Neuronal stem cell (in vitro differentiated cells): Measurements from ENCODE around the gene GRAMD4.

Experiments
- DNase-seq: peaks from one replicate; pipeline ENCODE4 v3.0.0-alpha.2; 2013; ENCODE audit warnings: low spot score
- H2AFZ ChIP-seq: one replicate; pipeline ENCODE4 v1.6.1; 2013; ENCODE audit warnings: mild to moderate bottlenecking, low read length, inconsistent platforms
- H2AK5ac ChIP-seq: 2 replicates; pipeline ENCODE4 v1.6.1; 2013; ENCODE audit warnings: low read depth, mild to moderate bottlenecking, inconsistent platforms, low read length, moderate library complexity, mixed read lengths
- H2BK120ac ChIP-seq: 2 replicates; pipeline ENCODE4 v1.6.1; 2013; ENCODE audit warnings: low read depth, mild to moderate bottlenecking, inconsistent platforms, low read length, moderate library complexity, mixed read lengths
- H2BK12ac ChIP-seq: one replicate; pipeline ENCODE4 v1.6.1; 2013; ENCODE audit warnings: low read length, inconsistent platforms
- H2BK15ac ChIP-seq: 2 replicates; pipeline ENCODE4 v1.6.1; 2013; ENCODE audit warnings: mild to moderate bottlenecking, low read length, inconsistent platforms, mixed read lengths
- H2BK5ac ChIP-seq: one replicate; pipeline ENCODE4 v1.6.1; 2013; ENCODE audit warnings: inconsistent platforms, mild to moderate bottlenecking, low read length, moderate library complexity
- H3K14ac ChIP-seq: one replicate; pipeline ENCODE4 v1.6.1; 2013; ENCODE audit warnings: low read length, inconsistent platforms
- H3K18ac ChIP-seq: 2 replicates; pipeline ENCODE4 v1.6.1; 2013; ENCODE audit warnings: low read length, inconsistent platforms
- H3K23ac ChIP-seq: 2 replicates; pipeline ENCODE4 v1.6.1; 2013; ENCODE audit warnings: low read depth, mild to moderate bottlenecking, mixed read lengths, low read length, inconsistent platforms; ENCODE audit not compliant: poor library complexity
- H3K27ac ChIP-seq: replicated peaks from 3 replicates; pipeline ENCODE4 v1.5.1; 2013; ENCODE audit warnings: low read length, inconsistent platforms
- H3K27me3 ChIP-seq, 3 experiments: 2 replicates each; pipeline ENCODE4 v1.6.1; 2013; ENCODE audit warnings: low read length in 3 of 3, mild to moderate bottlenecking in 2 of 3, inconsistent platforms in 1 of 3, low read depth in 1 of 3, mixed read lengths in 1 of 3, moderate library complexity in 1 of 3; ENCODE audit not compliant: control insufficient read depth in 3 of 3, insufficient read depth in 3 of 3
- H3K36me3 ChIP-seq, 2 donors: replicated peaks in 1 of 2; 2 replicates each; pipeline ENCODE4 v1.6.1; 2013; ENCODE audit warnings: low read length in 2 of 2; ENCODE audit not compliant: control insufficient read depth in 2 of 2, insufficient read depth in 2 of 2
- H3K4ac ChIP-seq: 2 replicates; pipeline ENCODE4 v1.6.1; 2013; ENCODE audit warnings: inconsistent platforms, mild to moderate bottlenecking, low read length, moderate library complexity
- H3K4me1 ChIP-seq, 2 donors: 1 replicate in 1 of 2; 2 replicates in 1 of 2; pipeline ENCODE4 v1.6.1; 2013; ENCODE audit warnings: low read length in 2 of 2, low read depth in 1 of 2; ENCODE audit not compliant: control insufficient read depth in 2 of 2, insufficient read depth in 1 of 2
- H3K4me2 ChIP-seq: one replicate; pipeline ENCODE4 v1.6.1; 2013; ENCODE audit warnings: mild to moderate bottlenecking, low read length, inconsistent platforms; ENCODE audit not compliant: insufficient read depth, poor library complexity, severe bottlenecking
- H3K4me3 ChIP-seq, 2 donors: 2 replicates each; pipeline ENCODE4 v1.5.1; 2013; ENCODE audit warnings: low read length in 2 of 2, mild to moderate bottlenecking in 2 of 2, inconsistent platforms in 1 of 2, moderate library complexity in 1 of 2
- H3K79me1 ChIP-seq: one replicate; pipeline ENCODE4 v1.6.1; 2013; ENCODE audit warnings: low read depth, mild to moderate bottlenecking, inconsistent platforms, low read length, moderate library complexity
- H3K9ac ChIP-seq: one replicate; pipeline ENCODE4 v1.6.1; 2013; ENCODE audit warnings: mild to moderate bottlenecking, low read depth, low read length, inconsistent platforms; ENCODE audit not compliant: poor library complexity
- H3K9me3 ChIP-seq, 2 donors: replicated peaks in 1 of 2; 2 replicates each; pipeline versions ENCODE3 to v1.6.1; 2013; ENCODE audit warnings: low read length in 2 of 2, mild to moderate bottlenecking in 2 of 2, inconsistent platforms in 1 of 2, low read depth in 1 of 2, mixed read lengths in 1 of 2, moderate library complexity in 1 of 2; ENCODE audit not compliant: control insufficient read depth in 2 of 2, insufficient read depth in 1 of 2
- H4K8ac ChIP-seq: one replicate; pipeline ENCODE4 v1.6.1; 2013; ENCODE audit warnings: low read depth, mild to moderate bottlenecking, inconsistent platforms, low read length, moderate library complexity
- H4K91ac ChIP-seq: one replicate; pipeline ENCODE4 v1.6.1; 2013; ENCODE audit warnings: low read length, low read depth, mild to moderate bottlenecking, inconsistent platforms; ENCODE audit not compliant: poor library complexity
- WGBS, 2 donors: extraction: QIAGEN DNeasy Blood & Tissue Kit; methylation state at CpG; one replicate each; pipeline ENCODE4 v1.1.7; 2013; ENCODE audit warnings: missing lambda C conversion rate in 2 of 2, mixed read lengths in 1 of 2; ENCODE audit not compliant: insufficient read length in 2 of 2, insufficient replicate concordance in 1 of 2; ENCODE audit errors: extremely low coverage in 2 of 2; 5-methylcytosine and 5-hydroxymethylcytosine counted together

GRAMD4 gene

GRCh38 chr22:46651316-46651715 lies 31.1 kb downstream of the GRAMD4 start:
- Histone ChIP-seq H4K8ac (peak overlapping the region; percentile 26), H3K27me3 (no peaks in the 10 kb centered on the region), H3K14ac (no peak overlapping the region), H2AK5ac (peak overlapping the region; percentile 26), H2AFZ (no peak overlapping the region), H3K27ac (no peak overlapping the region), H2BK12ac (no peak overlapping the region), H3K9ac (peak overlapping the region; percentile 54), H3K4me1 (peaks cover 8 to 15% of the 10 kb centered on the region in 2 donors), H2BK120ac (no peak overlapping the region), H4K91ac (no peak overlapping the region), H3K4me3 (no peak overlapping the region), H3K23ac (peak overlapping the region; percentile 74), H2BK15ac (no peak overlapping the region), H3K18ac (peak overlapping the region; percentile 44), H3K79me1 (peaks cover 2% of the 10 kb centered on the region), H2BK5ac (no peak overlapping the region), H3K4me2 (no peak overlapping the region), H3K36me3 (no peaks in the 10 kb centered on the region), H3K9me3 (peaks cover 0 to 2% of the 10 kb centered on the region in 2 donors), H3K4ac (no peak overlapping the region)
- WGBS, 2 donors = no CpG with 5 or more reads among the region's 16 CpGs
- no peak for DNase-seq

DNA sequence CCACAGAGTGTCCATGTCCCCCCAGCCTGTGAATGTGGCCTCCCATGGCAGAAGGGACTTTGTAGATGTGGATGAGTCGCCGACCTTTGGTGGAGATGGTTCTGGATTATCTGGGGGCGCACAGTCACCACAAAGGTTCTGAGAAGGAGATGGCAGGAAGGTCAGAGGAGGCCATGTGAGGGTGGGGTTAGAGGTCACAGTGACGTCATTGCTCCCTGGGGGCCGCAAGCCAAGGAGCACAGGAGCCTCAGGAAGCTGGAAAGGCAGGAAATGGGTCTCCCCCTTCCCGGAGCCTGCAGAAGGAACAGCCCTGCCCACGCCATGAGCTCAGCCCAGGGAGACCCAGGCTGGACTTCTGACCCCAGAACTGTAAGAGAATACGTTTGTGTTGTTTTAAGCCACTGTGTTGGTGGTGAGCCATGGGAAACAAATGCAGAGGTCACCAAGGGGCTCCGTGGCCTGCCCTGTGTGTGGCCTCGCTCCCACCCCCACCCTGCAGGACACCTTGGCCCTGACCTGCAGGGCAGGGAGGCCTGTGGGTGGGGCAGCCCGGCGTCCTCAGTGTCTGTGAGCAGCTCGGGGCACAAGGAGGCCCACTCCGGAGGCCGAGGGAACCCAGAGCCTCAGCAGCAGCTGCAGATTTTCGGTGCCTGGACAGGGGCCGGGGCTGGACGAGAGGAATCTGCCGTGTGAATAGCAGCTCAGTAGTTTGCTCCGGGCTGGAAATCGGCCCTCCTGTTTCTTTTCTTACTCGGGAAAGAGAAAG lies 32.1 kb downstream of the GRAMD4 start:
- Histone ChIP-seq H2BK12ac (no peak overlapping the region), H3K14ac (peak overlapping the region; percentile 58), H3K4me1 (peaks cover 8 to 15% of the 10 kb centered on the region in 2 donors), H3K9ac (no peak overlapping the region), H2BK120ac (no peak overlapping the region), H3K4me3 (no peak overlapping the region), H3K4me2 (no peak overlapping the region), H3K36me3 (no peaks in the 10 kb centered on the region), H3K23ac (no peak overlapping the region), H2AFZ (no peak overlapping the region), H4K91ac (no peak overlapping the region), H3K27ac (no peak overlapping the region), H3K79me1 (peaks cover 2% of the 10 kb centered on the region), H3K9me3 (peaks cover 0 to 2% of the 10 kb centered on the region in 2 donors), H4K8ac (no peak overlapping the region), H2BK5ac (no peak overlapping the region), H2BK15ac (no peak overlapping the region), H3K4ac (no peak overlapping the region), H3K27me3 (no peaks in the 10 kb centered on the region), H3K18ac (peak overlapping the region; percentile 65), H2AK5ac (peak overlapping the region; percentile 4)
- no CpG with 5 or more reads among the region's 22 CpGs for WGBS, 2 donors
- no peak for DNase-seq

DNA sequence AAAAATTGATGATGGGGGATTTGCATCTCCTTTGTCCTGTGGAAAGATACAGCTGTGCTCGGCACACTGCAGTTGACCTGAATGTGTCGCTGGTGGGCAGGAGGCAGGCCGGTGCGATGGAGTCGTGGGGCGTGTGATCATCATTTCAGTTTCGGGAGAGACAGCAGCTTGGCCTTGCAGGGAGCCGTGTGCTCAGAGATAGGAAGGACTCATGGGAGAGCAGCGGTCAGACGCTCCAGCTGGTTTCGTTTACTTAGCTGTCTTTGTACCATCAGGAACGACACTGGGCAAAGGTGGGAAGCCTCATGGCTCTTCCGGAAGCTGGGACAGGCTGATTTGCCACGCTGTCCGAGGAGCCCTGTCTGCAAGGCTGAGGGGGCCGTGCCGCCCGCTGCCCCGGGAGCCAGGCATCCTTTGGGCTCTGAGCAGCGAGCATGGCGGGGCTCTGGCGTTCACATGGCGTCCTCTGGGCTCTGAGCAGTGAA lies 32.7 kb downstream of the GRAMD4 start:
- DNase-seq = no peak
- no CpG with 5 or more reads among the region's 23 CpGs for WGBS, 2 donors

GRCh38 chr22:46653596-46653995 lies 33.4 kb downstream of the GRAMD4 start:
- Histone ChIP-seq H3K4me3 (no peak overlapping the region), H4K8ac (no peak overlapping the region), H3K4me1 (peaks cover 8 to 15% of the 10 kb centered on the region in 2 donors), H2BK120ac (no peak overlapping the region), H2BK12ac (peak overlapping the region; percentile 76), H2BK5ac (no peak overlapping the region), H3K79me1 (peaks cover 2% of the 10 kb centered on the region), H3K18ac (no peak overlapping the region), H3K36me3 (no peaks in the 10 kb centered on the region), H2BK15ac (no peak overlapping the region), H3K4me2 (no peak overlapping the region), H3K27ac (no peak overlapping the region), H3K9me3 (no peaks in the 10 kb centered on the region), H2AK5ac (no peak overlapping the region), H3K23ac (peak overlapping the region; percentile 10), H3K14ac (no peak overlapping the region), H3K27me3 (no peaks in the 10 kb centered on the region), H2AFZ (no peak overlapping the region), H3K4ac (no peak overlapping the region), H3K9ac (peak overlapping the region; percentile 39), H4K91ac (no peak overlapping the region)
- no peak for DNase-seq
- WGBS, 2 donors = no CpG with 5 or more reads among the region's 8 CpGs

More for the DNA sequence above, 32.7 kb downstream of the GRAMD4 start:
- H2BK12ac ChIP-seq = no peak overlapping the region
- H2AFZ ChIP-seq = no peak overlapping the region
- no peak overlapping the region for H3K23ac ChIP-seq
- no peak overlapping the region for H4K8ac ChIP-seq
- H3K4me2 ChIP-seq = no peak overlapping the region
- H3K27ac ChIP-seq = no peak overlapping the region
- H3K4me1 ChIP-seq = peaks cover 8 to 15% of the 10 kb centered on the region in 2 donors
- H3K4me3 ChIP-seq = no peak overlapping the region
- peaks cover 2% of the 10 kb centered on the region for H3K79me1 ChIP-seq
- no peak overlapping the region for H4K91ac ChIP-seq
- no peaks in the 10 kb centered on the region for H3K9me3 ChIP-seq
- H3K27me3 ChIP-seq = no peaks in the 10 kb centered on the region
- H2BK5ac ChIP-seq = no peak overlapping the region
- no peak overlapping the region for H3K9ac ChIP-seq
- H2AK5ac ChIP-seq = peak overlapping the region; percentile 4
- no peak overlapping the region for H2BK15ac ChIP-seq
- H3K4ac ChIP-seq = no peak overlapping the region
- H3K36me3 ChIP-seq = no peaks in the 10 kb centered on the region
- no peak overlapping the region for H2BK120ac ChIP-seq
- peak overlapping the region; percentile 98 for H3K14ac ChIP-seq
- peak overlapping the region; percentile 64 for H3K18ac ChIP-seq
